Measurements from ENCODE around the gene PFKL. TPM values are rescaled to one million over a fixed set of nuclear protein-coding genes. Genes with fewer than 3 reads are reported as not detected.

PFKL gene
- total RNA-seq, 1 donor from 2014 or later = 106 TPM

GRCh38 chr21:44368711-44369446 is 69.0 kb downstream of the PFKL start:
- Histone ChIP-seq H3K4me3 (no peak overlapping the region), H3K9me3 (no peaks in the 10 kb centered on the region), H3K4me1 (peaks cover 7% of the 10 kb centered on the region), H3K27ac (no peak overlapping the region), H3K36me3 (no peaks in the 10 kb centered on the region), H3K27me3 (ENCODE audit: low read depth) (peaks cover 18% of the 10 kb centered on the region)
- intact Hi-C loops (cut with DNase I) = no loop called here
- DNase-seq = no peak
- TF ChIP-seq CTCF (IDR thresholded peaks at IDR 0.05) = no peak
- ATAC-seq = peak; percentile 27 to 45

DNA sequence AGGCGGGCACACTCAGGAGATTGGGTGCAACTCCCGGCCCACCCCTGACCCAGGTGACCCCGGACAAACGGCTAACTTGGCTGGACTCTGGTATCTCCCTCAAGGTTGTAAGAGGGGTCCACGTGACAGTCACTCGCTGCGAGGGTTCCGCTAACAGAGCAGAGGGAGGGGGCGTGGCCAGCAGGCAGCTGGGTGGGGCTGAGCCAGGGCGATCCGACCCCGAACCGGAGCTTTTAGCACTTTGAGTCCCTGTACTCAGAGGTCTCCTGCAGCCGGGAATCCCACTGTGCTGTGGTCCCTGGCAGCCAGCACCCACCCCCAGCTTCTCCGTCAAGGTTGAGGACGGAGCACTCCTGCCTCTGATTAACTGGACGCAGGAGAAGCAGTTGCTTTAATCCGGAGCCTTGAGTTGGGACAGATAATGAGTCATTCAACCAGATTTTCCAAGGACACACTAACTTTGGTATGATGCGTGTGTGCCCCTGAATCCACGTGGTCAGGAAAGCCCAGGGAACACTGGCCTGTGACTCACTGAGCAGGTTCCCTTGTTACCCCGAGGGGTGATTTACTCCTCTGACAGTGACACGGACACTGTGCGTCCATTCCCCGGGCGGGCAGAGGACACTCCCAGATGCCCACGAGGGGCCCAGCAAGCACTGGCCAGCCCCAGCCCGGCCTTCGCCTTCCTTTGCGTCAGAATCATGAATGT is 70.3 kb downstream of the PFKL start:
- intact Hi-C loops (cut with DNase I) = no loop called here
- H3K4me3 ChIP-seq = no peak overlapping the region

DNA sequence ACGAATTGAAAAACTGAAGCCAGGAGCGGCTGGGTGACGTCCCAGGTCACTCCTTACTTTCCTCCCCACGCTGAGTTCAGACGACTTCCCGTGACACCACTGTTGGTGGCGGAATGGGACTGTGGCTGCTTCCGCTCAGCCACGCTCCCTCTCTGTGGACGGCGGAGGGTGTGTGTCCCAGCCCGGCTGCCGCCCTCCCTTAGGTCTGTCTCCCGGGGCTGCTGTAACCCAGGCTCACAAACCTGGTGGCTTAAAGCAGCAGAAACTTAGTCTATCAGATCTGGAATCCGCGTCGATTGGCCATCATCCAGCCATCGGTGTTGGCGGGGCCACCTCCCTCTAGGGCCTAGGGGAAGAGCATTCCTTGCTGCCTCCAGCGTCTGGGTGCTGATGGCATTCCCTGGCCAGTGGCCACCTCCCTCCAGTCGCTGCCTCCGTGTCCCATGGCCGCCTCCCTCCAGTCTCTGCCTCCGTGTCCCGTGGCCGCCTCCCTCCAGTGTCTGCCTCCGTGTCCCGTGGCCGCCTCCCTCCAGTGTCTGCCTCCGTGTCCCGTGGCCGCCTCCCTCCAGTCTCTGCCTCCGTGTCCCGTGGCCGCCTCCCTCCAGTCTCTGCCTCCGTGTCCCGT is 71.0 kb downstream of the PFKL start:
- peaks cover 20% of the 10 kb centered on the region for H3K4me1 ChIP-seq
- H3K27ac ChIP-seq = no peak overlapping the region
- no peaks in the 10 kb centered on the region for H3K36me3 ChIP-seq
- DNase-seq = no peak
- H3K27me3 ChIP-seq (ENCODE audit: low read depth) = peaks cover 18% of the 10 kb centered on the region
- intact Hi-C loops (cut with DNase I) = no loop called here
- H3K9me3 ChIP-seq = no peaks in the 10 kb centered on the region
- no peak for ATAC-seq
- no peak overlapping the region for H3K4me3 ChIP-seq
- TF ChIP-seq CTCF (IDR thresholded peaks at IDR 0.05) = no peak

More for the DNA sequence above, 70.3 kb downstream of the PFKL start:
- no peaks in the 10 kb centered on the region for H3K36me3 ChIP-seq
- DNase-seq (no peak), ATAC-seq (peak; percentile 37 to 57)
- no peaks in the 10 kb centered on the region for H3K9me3 ChIP-seq
- H3K4me1 ChIP-seq = peaks cover 12% of the 10 kb centered on the region
- no peak for TF ChIP-seq CTCF (IDR thresholded peaks at IDR 0.05)
- H3K27me3 ChIP-seq (ENCODE audit: low read depth) = peaks cover 18% of the 10 kb centered on the region
- no peak overlapping the region for H3K27ac ChIP-seq

GRCh38 chr21:44371596-44371995 is 71.7 kb downstream of the PFKL start:
- Histone ChIP-seq H3K4me1 (peaks cover 20% of the 10 kb centered on the region), H3K36me3 (no peaks in the 10 kb centered on the region), H3K27ac (no peak overlapping the region), H3K9me3 (no peaks in the 10 kb centered on the region), H3K27me3 (ENCODE audit: low read depth) (peaks cover 18% of the 10 kb centered on the region), H3K4me3 (no peak overlapping the region)
- ATAC-seq (no peak), DNase-seq (no peak)
- intact Hi-C loops (cut with DNase I) = no loop called here
- TF ChIP-seq CTCF (IDR thresholded peaks at IDR 0.05) = no peak

- intact Hi-C loops (cut with DNase I) = no loop called here
- DNase-seq (no peak), ATAC-seq (no peak)
- peaks cover 20% of the 10 kb centered on the region for H3K4me1 ChIP-seq
- no peak overlapping the region for H3K4me3 ChIP-seq
- no peak overlapping the region for H3K27ac ChIP-seq
- H3K36me3 ChIP-seq = no peaks in the 10 kb centered on the region
- no peaks in the 10 kb centered on the region for H3K9me3 ChIP-seq
- no peak for TF ChIP-seq CTCF (IDR thresholded peaks at IDR 0.05)
- H3K27me3 ChIP-seq (ENCODE audit: low read depth) = peaks cover 18% of the 10 kb centered on the region
Measured at GRCh38 chr21:44372616-44373015, 72.8 kb downstream of the PFKL start.
